Fibroblast of lung (primary cell): Measurements from ENCODE around the gene CNDP2. TPM values are rescaled to one million over a fixed set of nuclear protein-coding genes. Genes with fewer than 3 reads are reported as not detected.

Experiments
- DNase-seq, 2 donors: peaks; one replicate each; pipeline versions ENCODE4 v3.0.0 to v3.0.0-alpha.2; 2010; ENCODE audit warnings: low read depth in 2 of 2
- H2AFZ ChIP-seq: 2 replicates; pipeline ENCODE4 v1.5.1; 2012; ENCODE audit warnings: low read length, control low read depth, inconsistent platforms
- H3K27ac ChIP-seq: 2 replicates; pipeline ENCODE4 v1.5.1; 2011; ENCODE audit warnings: low read length, control low read depth; ENCODE audit not compliant: insufficient read depth
- H3K27me3 ChIP-seq: 2 replicates; pipeline ENCODE4 v1.5.1; 2011; ENCODE audit warnings: mild to moderate bottlenecking, low read length; ENCODE audit not compliant: control insufficient read depth, insufficient read depth
- H3K36me3 ChIP-seq: 2 replicates; pipeline ENCODE4 v1.5.1; 2011; ENCODE audit warnings: low read length; ENCODE audit not compliant: control insufficient read depth, insufficient read depth
- H3K4me1 ChIP-seq: 2 replicates; pipeline ENCODE4 v1.5.1; 2011; ENCODE audit warnings: low read length; ENCODE audit not compliant: control insufficient read depth, insufficient read depth; ENCODE audit errors: extremely low read depth
- H3K4me2 ChIP-seq: 2 replicates; pipeline ENCODE4 v1.5.1; 2011; ENCODE audit warnings: low read length, control low read depth; ENCODE audit not compliant: insufficient read depth; ENCODE audit errors: extremely low read depth
- H3K4me3 ChIP-seq, 4 experiments: fragments of 200-600 bp in 1 of 4; sonication (generic) in 1 of 4; replicated peaks in 1 of 4; 2 replicates each; pipeline ENCODE4 v1.5.1; 2011 to 2016; ENCODE audit warnings: low read length in 4 of 4, low read depth in 3 of 4, mild to moderate bottlenecking in 3 of 4, control low read depth in 2 of 4, inconsistent platforms in 1 of 4, mixed read lengths in 1 of 4; ENCODE audit not compliant: insufficient read depth in 1 of 4; ENCODE audit errors: control extremely low read depth in 1 of 4
- H3K79me2 ChIP-seq: 2 replicates; pipeline ENCODE4 v1.5.1; 2012; ENCODE audit warnings: mild to moderate bottlenecking, low read length, inconsistent platforms; ENCODE audit not compliant: control insufficient read depth, insufficient read depth
- H3K9ac ChIP-seq: 2 replicates; pipeline ENCODE4 v1.5.1; 2011; ENCODE audit warnings: mild to moderate bottlenecking, low read length, control low read depth; ENCODE audit not compliant: insufficient read depth
- H3K9me3 ChIP-seq: 2 replicates; pipeline ENCODE4 v1.5.1; 2012; ENCODE audit warnings: low read depth, low read length; ENCODE audit not compliant: control insufficient read depth, insufficient read depth
- H4K20me1 ChIP-seq: 2 replicates; pipeline ENCODE4 v1.5.1; 2011; ENCODE audit warnings: low read length; ENCODE audit not compliant: control insufficient read depth, insufficient read depth; ENCODE audit errors: extremely low read depth
- CTCF ChIP-seq, 2 donors: IDR thresholded peaks in 1 of 2; conservative IDR thresholded peaks in 1 of 2; 1 replicate in 1 of 2; 2 replicates in 1 of 2; pipeline ENCODE4 v1.5.1; 2011 to 2012; ENCODE audit warnings: low read length in 2 of 2, control low read depth in 1 of 2, inconsistent platforms in 1 of 2, low read depth in 1 of 2, mild to moderate bottlenecking in 1 of 2
- EZH2 ChIP-seq: IDR thresholded peaks from 2 replicates; pipeline ENCODE4 v1.5.1; 2012; ENCODE audit warnings: low read length, control low read depth, mild to moderate bottlenecking; ENCODE audit errors: missing control alignments
- polyA plus RNA-seq, 2 donors: library from polyadenylated mRNA; depleted of rRNA in 1 of 2; stranded (reverse) in 1 of 2; unstranded in 1 of 2; fragments of >200 nt; gene quantifications; 2 replicates each; pipeline ENCODE4 v1.2.1, GENCODE V29; 2011 to 2012; ENCODE audit warnings: missing spikeins in 1 of 2
- total RNA-seq: library from RNA; depleted of rRNA; stranded (reverse); fragments of >200 nt; gene quantifications from 2 replicates; pipeline ENCODE4 v1.2.1, GENCODE V29; 2014

The CNDP2 gene
- total and polyA plus RNA-seq, 2 donors (not counting 1 experiment from before 2014, with no cell fraction given) = 41.8 to 69.8 TPM

GRCh38 chr18:74478316-74478715, 17.8 kb upstream of the CNDP2 start:
- Histone ChIP-seq H3K4me3 (no peak overlapping the region), H3K27me3 (no peaks in the 10 kb centered on the region), H3K79me2 (no peaks in the 10 kb centered on the region), H3K4me1 (no peaks in the 10 kb centered on the region), H3K27ac (no peak overlapping the region), H3K9me3 (no peaks in the 10 kb centered on the region), H2AFZ (no peak overlapping the region), H3K4me2 (no peak overlapping the region), H3K9ac (no peak overlapping the region), H3K36me3 (no peaks in the 10 kb centered on the region), H4K20me1 (no peaks in the 10 kb centered on the region)
- no peak for TF ChIP-seq EZH2
- TF ChIP-seq CTCF (conservative IDR thresholded peaks at IDR 0.05 in 1 of 2, IDR thresholded peaks at IDR 0.05 in 1 of 2; ENCODE audit: low read depth in 1 of 2, low read length in 2 of 2) = no peak
- no peak for DNase-seq

GRCh38 chr18:74478880-74479279, 17.3 kb upstream of the CNDP2 start:
- H3K9ac ChIP-seq = no peak overlapping the region
- DNase-seq = no peak
- H4K20me1 ChIP-seq = no peaks in the 10 kb centered on the region
- TF ChIP-seq EZH2 (no peak), CTCF (conservative IDR thresholded peaks at IDR 0.05 in 1 of 2, IDR thresholded peaks at IDR 0.05 in 1 of 2; ENCODE audit: low read depth in 1 of 2, low read length in 2 of 2) (no peak)
- no peaks in the 10 kb centered on the region for H3K79me2 ChIP-seq
- no peak overlapping the region for H3K27ac ChIP-seq
- no peak overlapping the region for H3K4me2 ChIP-seq
- no peak overlapping the region for H3K4me3 ChIP-seq
- no peaks in the 10 kb centered on the region for H3K36me3 ChIP-seq
- no peaks in the 10 kb centered on the region for H3K9me3 ChIP-seq
- no peak overlapping the region for H2AFZ ChIP-seq
- H3K4me1 ChIP-seq = no peaks in the 10 kb centered on the region
- H3K27me3 ChIP-seq = no peaks in the 10 kb centered on the region

- Histone ChIP-seq H3K9ac (no peak overlapping the region), H3K9me3 (no peaks in the 10 kb centered on the region), H2AFZ (no peak overlapping the region), H3K79me2 (no peaks in the 10 kb centered on the region), H3K4me3 (no peak overlapping the region), H3K27ac (no peak overlapping the region), H3K4me1 (no peaks in the 10 kb centered on the region), H3K4me2 (no peak overlapping the region), H3K27me3 (no peaks in the 10 kb centered on the region), H4K20me1 (no peaks in the 10 kb centered on the region), H3K36me3 (no peaks in the 10 kb centered on the region)
- TF ChIP-seq EZH2 (no peak), CTCF (conservative IDR thresholded peaks at IDR 0.05 in 1 of 2, IDR thresholded peaks at IDR 0.05 in 1 of 2; ENCODE audit: low read depth in 1 of 2, low read length in 2 of 2) (no peak)
- DNase-seq = no peak
Measured at GRCh38 chr18:74479486-74480148, 16.5 kb upstream of the CNDP2 start.
